ENCODE data around the gene PHACTR1. TPM values are rescaled to one million over a fixed set of nuclear protein-coding genes. Genes with fewer than 3 reads are reported as not detected.

PHACTR1 gene
- total and polyA plus RNA-seq, 9 of the 15 experiments (the other 6 are each of a cell fraction or from before 2014, with no cell fraction given) = 11.5 to 32.6 (median 22.0) TPM

DNA sequence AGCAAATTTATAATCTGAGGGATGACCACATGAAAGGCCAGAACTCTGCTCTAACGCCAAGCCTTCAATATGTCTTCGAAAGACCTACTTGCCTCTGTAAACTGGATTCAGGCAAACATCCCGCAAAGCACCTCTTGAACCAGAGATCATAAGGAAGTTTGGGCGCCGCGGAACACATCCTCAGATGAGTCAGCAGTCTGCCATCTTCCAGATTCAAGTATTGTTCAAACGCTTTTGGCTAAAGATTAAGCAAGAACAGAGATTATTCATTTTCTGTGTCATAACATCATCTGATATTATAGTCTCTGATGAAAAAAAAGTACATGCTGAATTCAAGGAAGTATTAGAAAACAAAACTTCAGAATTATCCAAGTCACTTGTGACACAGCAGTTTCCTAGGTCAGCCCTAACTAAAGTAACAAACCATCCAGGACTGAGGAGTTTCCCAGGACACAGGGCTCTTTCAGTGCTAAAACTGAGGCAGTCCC lies 591.0 kb downstream of the PHACTR1 start (continued):
- TF ChIP-seq, protein P1, sequence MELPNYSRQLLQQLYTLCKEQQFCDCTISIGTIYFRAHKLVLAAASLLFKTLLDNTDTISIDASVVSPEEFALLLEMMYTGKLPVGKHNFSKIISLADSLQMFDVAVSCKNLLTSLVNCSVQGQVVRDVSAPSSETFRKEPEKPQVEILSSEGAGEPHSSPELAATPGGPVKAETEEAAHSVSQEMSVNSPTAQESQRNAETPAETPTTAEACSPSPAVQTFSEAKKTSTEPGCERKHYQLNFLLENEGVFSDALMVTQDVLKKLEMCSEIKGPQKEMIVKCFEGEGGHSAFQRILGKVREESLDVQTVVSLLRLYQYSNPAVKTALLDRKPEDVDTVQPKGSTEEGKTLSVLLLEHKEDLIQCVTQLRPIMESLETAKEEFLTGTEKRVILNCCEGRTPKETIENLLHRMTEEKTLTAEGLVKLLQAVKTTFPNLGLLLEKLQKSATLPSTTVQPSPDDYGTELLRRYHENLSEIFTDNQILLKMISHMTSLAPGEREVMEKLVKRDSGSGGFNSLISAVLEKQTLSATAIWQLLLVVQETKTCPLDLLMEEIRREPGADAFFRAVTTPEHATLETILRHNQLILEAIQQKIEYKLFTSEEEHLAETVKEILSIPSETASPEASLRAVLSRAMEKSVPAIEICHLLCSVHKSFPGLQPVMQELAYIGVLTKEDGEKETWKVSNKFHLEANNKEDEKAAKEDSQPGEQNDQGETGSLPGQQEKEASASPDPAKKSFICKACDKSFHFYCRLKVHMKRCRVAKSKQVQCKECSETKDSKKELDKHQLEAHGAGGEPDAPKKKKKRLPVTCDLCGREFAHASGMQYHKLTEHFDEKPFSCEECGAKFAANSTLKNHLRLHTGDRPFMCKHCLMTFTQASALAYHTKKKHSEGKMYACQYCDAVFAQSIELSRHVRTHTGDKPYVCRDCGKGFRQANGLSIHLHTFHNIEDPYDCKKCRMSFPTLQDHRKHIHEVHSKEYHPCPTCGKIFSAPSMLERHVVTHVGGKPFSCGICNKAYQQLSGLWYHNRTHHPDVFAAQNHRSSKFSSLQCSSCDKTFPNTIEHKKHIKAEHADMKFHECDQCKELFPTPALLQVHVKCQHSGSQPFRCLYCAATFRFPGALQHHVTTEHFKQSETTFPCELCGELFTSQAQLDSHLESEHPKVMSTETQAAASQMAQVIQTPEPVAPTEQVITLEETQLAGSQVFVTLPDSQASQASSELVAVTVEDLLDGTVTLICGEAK (IDR thresholded peaks at IDR 0.05) = no peak
- TF ChIP-seq, protein P1 (CRISPR knock-in tag; IDR thresholded peaks at IDR 0.05) = no peak
- TF ChIP-seq RCOR1 (IDR thresholded peaks at IDR 0.05; ENCODE audit: borderline replicate concordance in 1 of 2, low read depth in 2 of 2, low read length in 2 of 2) (0 out of 4 replicates have a peak, but pooled peaks of 1 of the 2 experiments have one; percentile 42), CUX1 (CRISPR knock-in tag; IDR thresholded peaks at IDR 0.05) (0 out of 2 replicates have a peak, but pooled peaks have one; percentile 52), SMAD4 (CRISPR knock-in tag; conservative IDR thresholded peaks at IDR 0.05) (peak; percentile 60), GABPB1 (CRISPR knock-in tag; IDR thresholded peaks at IDR 0.05) (no peak), U2AF2 (optimal IDR thresholded peaks at IDR 0.05; ENCODE audit: low read depth, low read length) (no peak), SMARCE1 (IDR thresholded peaks at IDR 0.05) (0 out of 2 replicates have a peak, but pooled peaks have one; percentile 42), MEIS2 (IDR thresholded peaks at IDR 0.05; ENCODE audit: partially characterized antibody) (peak; percentile 35), NCOR1 (IDR thresholded peaks at IDR 0.05) (0 out of 2 replicates have a peak, but pooled peaks have one; percentile 9), GABPA (tag; conservative IDR thresholded peaks at IDR 0.05; ENCODE audit: low read depth) (peak; percentile 49; the same call in 1 of the 2 replicates)
- TF ChIP-seq, protein P2, sequence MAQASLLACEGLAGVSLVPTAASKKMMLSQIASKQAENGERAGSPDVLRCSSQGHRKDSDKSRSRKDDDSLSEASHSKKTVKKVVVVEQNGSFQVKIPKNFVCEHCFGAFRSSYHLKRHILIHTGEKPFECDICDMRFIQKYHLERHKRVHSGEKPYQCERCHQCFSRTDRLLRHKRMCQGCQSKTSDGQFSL (CRISPR knock-in tag; IDR thresholded peaks at IDR 0.05) = no peak
- TF ChIP-seq, protein P2 (tag; IDR thresholded peaks at IDR 0.05) = peak in 1 of 2 experiments; percentile 55; a peak in 1 of 4 replicates
